SHP77 (cell line): ENCODE measurements around the gene CRY1.

Source experiments
- DNase-seq, 2 experiments: peaks; one replicate each; lab custom pipeline; 2025; lab: John Stamatoyannopoulos, UW

CRY1 gene

DNA sequence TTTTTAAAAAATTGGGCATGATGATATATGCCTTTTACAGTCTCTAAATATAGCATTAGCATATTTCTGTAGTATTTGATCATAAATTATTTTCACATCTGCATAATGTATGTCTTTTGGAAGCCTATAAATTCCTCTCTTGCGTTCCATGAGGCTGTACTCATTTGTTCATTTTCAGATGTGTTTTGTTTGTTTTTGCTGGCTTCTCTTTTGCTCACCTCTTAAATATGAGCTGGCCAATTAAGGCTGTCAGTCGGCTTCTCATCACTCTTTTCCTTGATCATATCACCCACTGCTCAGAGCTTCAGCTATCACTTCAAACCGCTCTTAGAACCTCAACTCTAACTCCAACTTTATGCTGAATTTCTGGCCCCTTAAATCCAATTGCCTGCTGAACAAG, 131.1 kb downstream of the CRY1 start:
- no peak for DNase-seq

DNA sequence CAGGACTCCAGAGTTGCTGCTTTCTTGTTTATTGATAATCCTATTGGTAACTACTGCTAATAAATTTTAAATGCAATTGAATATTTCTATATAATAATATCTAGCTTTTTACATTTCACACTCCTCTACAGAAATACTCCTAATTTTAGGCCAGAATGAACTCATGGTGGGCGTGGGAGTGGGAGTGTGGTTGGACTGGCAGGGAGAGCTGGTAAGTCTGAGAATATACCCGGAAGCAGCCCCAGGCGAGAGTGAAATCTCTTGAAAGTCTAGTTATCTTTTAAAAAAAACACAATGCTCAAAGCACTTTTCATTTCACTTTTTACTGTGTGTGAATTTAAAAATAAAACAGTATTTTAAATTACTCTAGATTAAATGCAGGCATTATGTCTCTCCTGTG, 132.9 kb downstream of the CRY1 start:
- DNase-seq = no peak

DNA sequence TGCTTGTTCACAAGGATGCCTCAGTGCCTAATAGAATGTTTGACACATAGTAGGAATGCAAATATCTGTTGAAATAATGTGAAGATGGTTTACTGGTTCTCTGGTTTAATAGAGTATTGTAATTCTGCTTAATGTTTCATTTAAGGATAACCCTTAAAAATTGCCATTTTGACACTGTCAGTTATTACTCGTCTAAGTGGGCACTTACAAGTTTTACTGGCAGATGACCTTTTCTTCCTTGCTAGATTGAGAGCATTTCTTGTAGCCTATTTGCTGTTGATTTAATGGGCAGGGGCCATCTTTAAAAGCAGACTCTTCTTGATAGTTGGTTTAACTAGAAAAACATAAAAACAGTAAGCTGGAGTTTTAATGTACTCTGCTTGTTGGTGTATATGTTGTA, 135.8 kb downstream of the CRY1 start:
- no peak for DNase-seq

DNA sequence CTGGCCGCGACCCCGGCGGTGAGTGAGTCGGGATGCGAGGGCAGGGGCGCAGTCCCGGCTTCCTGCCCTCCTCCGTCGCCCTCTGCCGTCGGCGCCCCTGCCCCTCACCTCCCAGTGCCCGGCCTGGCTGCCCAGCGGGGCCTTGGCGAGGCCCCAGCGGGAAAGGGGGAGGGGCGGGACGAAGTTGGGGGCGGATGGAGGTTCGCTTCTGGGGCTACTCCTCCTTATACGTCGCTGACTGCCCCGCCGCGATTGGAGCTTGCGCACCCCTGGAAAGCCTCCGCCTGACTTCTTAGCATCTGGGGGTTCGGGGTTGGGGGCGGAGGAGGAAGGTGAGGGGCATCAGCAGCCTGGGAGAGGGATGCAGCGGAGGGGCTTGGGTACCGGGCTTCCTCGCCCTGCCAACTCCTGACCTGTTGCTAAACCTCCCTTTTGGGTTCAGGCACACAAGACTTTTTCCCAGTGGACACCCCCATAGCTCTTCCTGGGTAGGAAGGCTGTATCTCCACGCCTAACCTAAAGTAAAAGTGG, 137.2 kb downstream of the CRY1 start:
- DNase-seq = peak; percentile 69

DNA sequence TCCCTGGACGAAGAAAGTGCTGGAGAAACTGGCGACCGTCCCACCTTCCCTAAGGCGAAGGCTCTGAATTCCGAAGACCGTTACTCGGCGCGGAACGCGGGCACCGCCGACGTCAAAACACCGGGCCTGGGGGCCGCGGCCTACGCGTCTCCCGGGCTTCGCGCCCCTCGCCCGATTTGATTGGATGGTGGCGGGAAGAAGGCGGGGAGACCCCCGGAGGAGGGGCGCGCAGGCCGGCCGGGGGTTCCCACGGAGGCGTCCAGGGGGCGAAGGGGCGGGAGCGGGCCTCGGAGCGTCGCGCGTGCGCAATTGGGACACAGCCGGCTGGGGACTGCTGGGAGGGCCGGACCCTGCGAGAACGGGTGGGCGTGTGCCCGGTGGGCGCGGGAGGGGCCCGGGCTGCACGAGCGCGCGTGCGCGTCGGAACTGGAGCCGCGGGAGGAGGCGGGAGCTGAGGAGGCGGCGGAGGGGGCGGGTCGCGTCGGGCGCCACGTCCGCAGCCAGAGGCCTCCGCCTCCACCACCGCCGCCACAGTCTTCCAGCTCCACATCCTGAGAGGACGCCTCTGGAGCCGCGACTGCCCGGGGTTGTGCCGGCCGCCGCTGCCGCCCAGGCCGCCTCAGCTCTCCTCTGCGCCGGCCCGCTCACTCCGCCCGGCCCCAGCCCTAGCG, 137.8 kb downstream of the CRY1 start, which contains the start of gene TMEM263:
TMEM263 (plus strand) TSS at position 531 of the 671 bp plus-strand sequence. CDS start 11,210 bp downstream, outside the sequence.
- DNase-seq = peak; percentile 89 to 93

DNA sequence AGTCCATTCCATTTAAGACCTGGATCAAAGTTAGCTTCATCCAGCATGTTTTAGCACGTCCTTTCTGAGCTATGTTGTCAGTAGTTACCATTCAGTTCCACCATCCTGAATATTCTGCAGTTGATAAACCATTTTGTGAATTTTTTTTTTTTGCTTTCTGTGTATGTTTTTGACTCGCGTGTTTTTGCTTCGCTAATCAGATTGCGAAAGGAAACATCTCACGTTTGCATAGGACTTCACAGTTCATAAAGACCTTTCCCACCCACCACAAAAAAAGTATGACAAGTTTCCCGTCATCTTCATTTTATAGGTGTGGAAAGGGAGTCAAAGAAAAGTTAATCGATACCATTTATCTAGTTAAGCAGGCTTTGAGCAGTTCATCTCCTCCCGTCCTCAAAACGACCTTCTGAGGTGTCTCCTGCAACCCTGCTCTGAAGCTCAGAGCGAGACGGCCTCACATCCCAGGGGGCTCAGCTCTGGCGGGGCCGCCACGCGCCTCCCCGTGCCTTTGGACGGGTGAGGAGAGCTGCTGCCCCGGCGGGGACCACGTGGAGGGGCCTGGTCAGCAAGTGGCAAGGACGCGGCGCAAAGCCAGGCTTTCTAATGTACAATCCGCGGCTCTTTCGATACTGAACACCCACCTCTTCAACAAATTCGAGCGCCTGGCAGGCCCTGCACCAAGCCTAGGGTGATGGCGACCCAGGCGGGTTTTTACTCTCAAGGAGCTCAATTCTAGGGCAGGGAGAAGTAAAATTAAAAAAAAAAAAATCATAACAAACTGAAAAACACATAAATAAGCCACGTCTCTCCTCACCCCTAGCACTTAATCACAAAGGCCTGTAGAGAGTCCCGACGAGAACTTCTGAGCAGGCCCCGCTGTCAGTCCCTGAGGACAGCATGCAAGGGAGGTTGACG, 138.6 kb downstream of the CRY1 start:
- peak; percentile 27 to 28 for DNase-seq

DNA sequence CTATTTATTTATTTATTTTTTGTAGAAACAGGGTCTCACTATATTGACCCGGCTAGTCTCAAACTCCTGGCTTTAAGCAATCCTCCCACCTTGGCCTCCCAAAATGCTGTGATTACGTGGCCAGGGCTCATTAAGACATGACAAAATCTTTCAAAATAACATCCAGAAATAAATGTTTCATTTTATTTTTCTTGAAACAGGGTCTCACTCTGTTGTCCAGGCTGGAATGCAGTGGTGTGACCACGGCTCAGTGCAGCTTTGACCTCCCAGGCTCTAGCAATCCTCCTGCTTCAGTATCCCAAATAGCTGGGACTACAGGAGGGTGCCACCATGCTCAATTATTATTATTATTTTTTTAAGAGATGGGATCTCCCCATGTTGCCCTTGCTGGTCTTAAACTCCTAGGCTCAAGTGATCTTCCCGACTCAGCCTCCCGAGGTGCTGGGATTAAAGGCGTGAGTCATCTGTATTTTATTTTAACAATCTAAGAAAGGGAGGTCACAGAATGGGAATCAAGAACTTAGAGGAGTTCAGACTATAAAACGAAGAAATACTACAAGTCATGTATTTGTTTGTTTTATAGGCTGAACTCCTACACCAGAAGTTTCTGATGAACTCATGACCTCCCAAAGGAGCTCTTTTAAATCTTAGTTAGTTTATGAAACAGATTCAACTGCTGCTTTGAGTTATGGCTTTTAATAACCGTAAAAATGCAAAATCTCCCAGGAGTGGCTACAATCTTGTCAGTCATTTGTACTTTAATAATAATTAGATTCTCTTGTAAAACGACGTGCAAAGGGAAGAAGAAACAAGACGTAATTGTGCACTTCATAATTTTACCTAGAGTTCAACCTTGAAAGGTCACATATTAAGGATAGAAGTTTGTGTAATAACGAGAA, 139.7 kb downstream of the CRY1 start:
- no peak for DNase-seq

DNA sequence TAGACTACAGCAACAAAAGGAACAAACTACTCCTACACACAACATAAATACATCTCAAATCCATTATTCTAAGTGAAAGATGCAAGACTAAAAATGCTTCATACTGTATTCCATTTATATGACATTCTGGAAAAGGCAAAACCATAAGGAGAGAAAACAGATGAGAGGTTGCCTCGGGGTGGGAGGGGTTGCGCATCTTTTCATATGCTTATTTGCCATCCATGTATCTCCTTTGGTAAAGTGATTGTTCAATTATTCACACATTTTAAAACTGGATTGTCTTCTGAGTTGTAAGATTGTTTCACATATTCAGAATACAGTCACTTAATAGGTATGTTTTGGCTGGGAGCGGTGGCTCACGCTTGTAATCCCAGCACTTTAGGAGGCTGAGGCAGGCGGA, 142.8 kb downstream of the CRY1 start:
- DNase-seq = no peak

DNA sequence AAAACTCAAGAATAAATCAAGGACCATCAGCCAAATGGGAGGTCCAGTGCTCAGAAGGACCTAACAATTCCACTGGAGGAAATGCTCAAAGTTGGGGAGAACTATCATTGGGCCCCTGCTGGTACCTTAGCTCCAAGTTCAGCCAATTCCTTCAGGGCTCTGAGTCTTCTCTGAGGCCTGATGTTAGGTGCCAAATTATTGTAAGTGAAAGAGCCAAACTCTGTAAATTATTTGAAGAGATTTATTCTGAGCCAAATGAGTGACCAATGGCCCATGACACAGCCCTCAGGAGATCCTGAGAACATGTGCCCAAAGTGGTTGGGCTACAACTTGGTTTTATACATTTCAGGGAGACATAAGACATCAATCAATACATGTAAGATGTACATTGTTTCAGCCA, 145.9 kb downstream of the CRY1 start:
- DNase-seq = no peak

DNA sequence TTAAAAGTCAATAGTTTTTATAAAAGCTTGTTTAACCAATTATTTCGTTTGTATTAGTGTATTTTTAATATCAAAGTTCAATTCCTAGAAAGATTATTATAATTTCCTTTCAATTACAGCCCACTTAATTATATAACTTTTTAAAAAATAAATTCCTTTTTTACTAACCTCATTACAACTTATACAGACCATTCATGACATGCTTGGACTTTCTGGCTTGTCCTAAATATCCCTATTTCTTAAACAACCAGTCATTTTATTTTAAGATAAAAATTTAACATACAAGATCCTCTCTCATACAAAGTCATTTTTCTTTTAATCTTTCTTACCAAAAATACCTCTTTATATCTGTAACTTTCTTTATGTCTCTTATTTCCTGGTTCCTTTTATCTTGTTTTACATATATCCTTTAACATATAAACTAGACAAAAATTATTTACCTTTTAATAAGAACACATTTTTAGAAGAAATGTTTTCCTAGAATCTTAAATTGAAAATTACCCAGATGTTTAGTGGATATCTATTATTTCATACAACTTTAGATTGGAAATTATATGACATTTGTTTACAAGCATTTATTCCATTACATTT, 148.0 kb downstream of the CRY1 start:
- DNase-seq = no peak

DNA sequence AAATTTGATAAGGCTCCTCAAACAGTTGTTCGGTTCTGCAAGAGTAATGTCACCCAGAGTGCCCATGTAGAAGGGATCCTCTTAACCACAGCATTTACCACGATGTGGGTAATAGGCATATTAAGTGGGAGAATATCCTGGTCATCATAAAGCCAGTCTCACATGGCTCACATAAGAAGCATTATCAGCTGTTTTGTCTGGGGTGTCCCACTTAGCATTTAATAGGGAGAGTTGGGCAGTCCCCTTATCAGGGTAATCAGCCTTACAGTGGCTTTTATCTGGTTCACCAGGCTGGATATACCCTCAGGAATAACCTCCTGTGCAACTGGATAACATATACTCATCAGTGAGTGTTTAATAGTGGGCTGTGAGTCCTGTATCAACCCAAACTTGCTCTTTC, 150.6 kb downstream of the CRY1 start:
- DNase-seq = no peak

DNA sequence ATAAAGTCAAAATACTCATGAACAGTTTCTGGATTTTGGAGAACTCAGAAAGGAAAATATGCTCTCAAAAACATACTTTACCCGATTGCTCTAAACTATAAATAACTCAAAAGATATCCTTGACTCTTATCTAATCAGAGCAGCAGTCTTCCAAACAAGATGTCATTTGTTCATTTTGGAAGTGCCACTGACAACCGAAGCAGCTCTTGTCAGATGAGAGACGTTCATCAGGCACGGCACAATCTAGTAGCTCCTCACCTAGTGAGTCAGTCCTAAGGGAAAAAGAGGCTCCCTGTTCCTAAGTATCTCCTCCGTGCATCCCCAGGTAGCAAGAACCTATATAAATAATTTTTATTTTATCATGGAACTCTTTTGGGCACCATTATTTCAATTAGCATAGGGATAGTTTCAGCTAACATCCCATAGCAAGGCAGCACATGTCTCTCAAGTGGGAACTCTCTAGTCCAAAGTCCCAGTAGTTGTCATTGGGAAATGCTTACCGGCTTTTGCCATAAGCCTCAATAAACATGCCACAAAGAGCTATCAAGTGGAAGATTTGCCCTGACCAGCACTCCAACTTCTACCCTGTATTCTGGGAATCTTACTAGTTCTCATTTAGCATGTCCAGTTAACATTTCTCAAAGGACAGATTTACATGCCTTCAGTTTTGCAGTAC, 151.7 kb downstream of the CRY1 start:
- no peak for DNase-seq
